ENCODE measurements around the gene RPL22.

RPL22 gene

DNA sequence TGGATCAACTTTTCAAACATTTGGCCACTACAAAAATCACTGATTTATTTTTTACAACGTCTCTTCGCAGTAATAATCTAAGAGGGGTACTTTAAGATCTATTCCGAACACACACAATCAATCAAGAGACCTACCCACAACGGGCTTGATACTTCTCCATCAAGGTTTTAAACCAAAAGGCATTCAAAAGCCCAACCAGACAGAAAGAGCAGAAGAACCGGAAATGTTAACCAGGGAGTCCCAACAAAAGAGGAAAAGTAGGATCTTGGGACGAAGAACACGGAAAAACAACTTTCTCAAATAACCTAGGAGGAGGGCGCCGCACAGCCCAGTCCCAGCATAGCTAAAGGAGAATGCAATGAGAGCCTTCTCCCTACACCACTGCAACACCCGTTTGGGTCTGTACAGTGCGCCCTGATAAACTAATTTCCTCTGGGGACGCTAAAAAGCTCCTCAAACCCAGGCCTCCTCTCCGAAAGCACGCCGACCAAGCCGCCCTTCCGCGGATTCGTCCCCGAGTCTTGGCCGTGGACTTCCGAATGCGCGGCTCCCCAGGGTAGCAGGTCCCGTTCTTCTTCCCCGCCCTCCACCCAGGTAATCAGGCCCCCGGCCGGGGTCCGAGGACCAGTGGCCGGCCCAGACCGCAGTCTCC is 623 bp downstream of the RPL22 start:
- no peak for DNase-seq

DNA sequence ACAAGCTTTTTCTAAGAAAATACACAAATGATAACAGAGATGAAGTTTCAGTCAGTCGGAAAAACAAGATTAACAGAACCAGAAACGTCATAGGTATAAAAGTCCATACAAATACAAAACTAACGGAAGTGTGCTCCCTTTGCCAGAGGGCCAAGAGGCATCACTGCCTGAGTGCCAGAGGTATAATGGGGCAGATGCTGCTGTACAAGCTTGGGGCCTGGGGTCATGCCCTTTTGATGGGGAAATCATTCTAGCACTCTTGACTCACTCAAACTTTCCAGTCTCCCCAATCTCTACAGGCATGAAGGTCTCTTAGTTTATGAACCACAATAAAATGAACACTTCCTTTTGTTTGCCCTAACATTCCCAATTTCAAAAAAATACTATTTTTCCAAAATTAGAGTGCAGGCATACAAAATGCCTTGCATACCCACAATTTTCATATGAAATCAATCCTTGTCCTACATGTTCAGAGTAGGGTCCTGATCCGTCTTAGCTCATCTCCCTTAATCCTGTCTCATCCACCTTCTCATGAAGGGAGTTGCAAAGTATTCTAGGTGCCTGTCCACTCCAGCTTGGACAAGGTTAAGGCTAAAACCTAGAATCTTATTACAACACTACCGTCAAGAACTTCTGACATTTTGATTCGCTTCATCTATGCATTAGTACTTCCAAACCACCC is 1.5 kb downstream of the RPL22 start:
- DNase-seq = no peak

DNA sequence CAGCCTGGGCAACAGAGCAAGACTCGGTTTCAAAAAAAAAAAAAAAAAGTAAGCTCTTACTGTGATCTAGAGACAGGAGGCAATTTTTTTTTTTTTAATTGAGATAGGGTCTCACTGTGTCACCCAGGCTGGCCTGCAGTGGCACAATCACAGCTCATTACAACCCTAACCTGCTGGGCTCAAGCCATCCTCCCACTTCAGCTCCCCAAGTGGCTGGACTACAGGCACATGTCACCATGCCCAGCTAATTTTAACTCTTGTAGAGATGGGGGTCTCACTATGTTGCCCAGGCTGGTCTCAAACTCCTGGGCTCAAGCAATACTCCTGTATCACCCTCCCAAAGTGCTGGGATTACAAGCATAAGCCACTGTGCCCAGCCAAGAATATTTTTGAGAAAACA is 7.4 kb downstream of the RPL22 start:
- no peak for DNase-seq

DNA sequence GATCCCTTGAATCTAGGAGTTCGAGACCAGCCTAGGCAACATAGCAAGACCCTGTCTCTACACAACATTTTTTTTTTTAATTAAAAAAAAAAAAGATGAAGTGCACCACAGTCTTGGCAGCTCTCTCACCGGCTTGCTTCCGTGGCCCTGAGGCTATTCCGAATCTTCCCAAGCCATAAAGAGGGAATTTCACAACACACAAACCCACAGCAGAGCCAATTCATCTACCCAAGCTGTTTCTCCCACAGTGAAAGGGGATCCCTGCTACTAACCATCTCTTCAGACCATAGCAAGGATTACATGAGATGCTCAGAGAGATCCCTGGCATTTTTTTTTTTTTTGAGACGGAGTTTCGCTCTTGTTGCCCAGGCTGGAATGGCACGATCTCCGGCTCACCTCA is 10.9 kb downstream of the RPL22 start:
- no peak for DNase-seq

DNA sequence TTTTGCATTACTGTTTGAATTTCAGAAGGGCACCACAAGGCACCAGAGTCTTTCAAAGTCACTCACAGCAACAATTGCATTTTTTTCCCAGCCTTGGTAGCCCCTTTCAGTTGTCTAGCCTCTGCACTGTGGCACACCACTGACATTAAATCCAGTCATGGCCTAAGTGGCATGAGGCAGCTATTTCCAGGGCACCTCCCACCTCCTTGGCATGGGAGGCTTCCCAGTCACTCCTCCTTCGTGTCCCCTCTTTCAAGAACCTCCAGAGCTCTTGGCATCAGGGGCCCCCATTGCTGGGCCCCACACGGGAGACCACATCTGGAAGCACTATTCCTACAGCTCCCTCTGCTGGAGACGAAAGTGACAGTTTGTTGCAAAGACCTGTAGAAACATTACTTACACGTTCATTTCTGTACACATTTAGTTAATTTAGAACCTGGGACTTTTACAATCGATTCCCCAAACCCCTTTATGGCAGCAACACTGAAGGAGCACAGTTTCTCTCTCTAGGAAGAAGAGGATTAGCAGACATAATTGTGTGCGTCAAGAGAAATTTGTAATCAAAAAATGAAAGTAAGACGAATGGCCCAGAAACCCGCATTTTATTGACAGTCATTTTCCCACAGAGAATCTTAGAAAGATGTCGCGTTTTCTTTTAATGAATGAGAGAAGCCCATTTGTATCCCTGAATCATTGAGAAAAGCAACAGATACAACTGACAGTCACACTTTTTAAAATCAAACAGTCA is 13.6 kb downstream of the RPL22 start:
- no peak for DNase-seq

DNA sequence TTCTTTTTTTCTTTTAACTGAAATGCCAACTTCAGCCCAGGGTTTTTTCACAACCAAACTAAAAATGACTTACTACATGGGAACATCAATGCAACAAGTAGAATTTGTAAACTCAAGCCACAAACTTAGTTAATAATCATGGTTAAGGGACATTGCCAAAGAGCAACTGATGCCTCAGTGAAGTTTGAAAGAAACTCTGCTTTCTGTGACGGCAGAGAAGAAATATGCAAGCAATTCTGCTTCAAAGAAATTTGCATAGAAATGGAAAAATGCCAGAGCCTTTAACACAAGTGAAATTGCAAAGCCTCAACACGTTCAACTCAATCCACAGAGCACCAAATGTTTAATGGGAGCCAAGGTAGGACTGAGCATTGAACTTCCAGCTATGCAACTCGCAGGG is 14.2 kb downstream of the RPL22 start:
- DNase-seq = peak; percentile 65

DNA sequence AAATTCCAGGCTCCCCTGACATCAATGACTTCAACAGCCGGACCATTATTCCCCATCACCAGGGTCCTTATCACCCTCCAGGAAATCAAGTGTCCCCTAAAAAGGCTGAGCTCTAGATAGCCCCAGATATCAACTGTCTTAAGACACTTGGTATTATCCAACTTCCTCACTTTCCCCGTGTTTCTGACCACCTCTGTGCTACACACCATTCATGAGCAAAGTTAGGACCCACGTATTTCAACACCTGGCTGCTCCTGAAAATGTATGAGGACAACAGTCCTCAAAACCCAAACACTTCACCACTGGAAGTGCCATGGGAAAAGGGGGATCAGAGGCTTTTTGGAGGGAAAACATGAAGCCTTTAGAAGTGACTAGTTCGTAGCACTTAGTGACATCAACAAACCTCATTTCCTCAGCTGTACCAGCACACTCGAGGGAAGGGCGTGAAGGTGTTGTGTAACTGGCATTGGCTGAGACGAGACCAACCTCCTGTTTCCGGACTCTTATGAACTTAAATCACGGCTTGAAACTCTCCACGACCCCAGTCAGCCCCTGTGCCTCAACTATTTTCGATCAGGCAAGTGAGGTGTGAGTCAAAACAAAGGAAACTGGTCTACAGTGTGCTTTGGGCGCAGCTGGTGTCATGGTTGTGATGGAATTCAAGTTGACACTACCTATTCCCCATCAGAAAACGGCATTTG is 15.2 kb downstream of the RPL22 start:
- no peak for DNase-seq

DNA sequence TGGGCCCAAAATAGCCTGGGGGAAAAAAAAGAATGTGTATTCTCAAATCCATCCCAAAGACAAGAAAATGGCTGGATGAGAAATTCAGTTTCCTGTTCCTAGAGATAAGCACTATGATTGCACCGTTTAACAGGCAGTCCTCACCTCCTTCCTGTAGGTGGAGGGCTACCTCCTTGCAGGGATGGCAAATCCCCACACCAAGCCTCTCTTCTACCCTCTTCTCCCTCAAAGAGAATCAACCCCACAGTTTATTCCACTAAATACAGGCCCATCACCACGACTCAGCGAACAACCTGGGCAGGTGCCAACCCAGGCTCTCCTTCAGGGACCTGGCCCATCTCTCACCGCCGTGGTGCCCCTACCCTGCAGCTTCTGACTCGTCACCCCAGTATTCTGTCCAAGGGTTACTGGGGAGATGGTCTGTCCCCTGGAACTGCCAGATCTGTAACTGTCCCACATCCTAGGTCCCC is 15.8 kb downstream of the RPL22 start:
- no peak for DNase-seq

DNA sequence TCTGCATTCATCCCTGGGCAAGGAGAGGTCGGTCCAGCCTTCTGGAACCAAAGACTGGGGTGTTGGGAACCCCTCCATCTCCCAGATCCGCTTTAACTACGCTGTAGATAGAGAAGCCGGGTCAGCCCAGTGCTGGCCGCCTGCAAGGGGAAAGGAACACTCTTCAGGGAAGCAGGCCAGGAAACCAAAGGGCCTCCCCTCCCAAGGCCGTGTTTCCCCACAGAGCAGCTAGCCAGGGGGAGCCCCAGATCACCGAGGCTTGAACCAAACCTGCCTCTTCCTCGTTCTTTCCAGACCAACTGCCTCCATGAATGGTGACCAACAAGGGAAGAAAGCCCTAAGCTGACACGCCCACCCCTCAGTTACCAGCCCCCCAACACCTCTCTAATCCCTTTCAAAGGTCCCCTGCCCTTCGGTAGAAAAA is 18.0 kb downstream of the RPL22 start:
- DNase-seq = no peak

DNA sequence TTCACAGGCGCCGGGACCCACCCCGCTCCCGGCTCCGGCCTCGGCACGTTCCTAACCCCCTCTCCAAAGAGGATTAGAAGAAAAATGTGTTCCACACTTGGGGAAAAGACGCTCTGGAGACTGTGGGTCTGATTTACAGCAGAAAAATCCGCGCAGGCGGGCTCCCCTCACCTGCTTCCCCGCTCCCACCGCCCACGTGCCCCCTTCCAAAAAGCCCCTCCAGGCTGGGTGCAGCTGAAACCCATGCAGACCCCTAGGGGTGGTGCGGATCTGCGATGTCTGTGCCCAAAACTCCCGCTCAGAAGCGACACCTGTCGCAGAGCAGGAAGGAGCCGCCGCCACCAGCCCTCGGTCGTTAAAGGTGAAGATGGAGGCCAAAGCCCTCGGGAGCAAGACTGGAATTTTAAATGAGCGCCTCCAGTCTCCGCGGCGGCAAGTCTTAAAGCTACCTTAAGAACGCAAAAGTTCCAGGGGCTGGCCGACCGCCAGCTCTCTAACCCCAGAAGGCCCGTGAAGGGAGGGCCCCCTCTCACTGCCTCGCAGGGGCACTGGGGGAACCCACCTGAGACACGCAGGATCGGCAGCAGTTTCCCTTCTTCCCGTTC is 18.6 kb downstream of the RPL22 start:
- no peak for DNase-seq

DNA sequence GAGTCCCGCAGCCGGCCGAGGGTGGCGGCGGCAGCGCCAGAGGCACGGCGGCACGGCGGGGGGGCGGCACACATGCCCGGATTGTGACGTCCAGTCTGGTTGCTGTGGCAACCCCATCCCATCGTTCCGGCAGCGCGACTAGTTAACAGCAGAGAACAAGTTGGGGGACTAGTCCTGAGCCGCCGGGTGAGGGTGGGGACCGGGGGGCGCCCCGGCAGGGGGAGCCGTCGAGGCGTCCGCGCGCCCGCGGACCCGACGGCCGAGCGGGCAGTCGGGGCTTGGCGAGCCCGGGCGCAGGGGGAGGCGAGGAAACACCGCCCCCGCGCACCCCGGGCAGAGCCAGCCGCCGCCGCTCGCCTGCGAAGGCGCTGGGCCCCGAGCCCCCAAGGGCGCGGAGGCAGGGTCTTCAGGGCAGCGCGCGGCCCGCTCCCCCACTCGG is 19.1 kb downstream of the RPL22 start, which contains the start of gene CHD5:
Gene CHD5, minus strand, starts transcription at position 54 of the 439 bp plus-strand sequence. CDS start 298 bp downstream, outside the sequence.
- no peak for DNase-seq

DNA sequence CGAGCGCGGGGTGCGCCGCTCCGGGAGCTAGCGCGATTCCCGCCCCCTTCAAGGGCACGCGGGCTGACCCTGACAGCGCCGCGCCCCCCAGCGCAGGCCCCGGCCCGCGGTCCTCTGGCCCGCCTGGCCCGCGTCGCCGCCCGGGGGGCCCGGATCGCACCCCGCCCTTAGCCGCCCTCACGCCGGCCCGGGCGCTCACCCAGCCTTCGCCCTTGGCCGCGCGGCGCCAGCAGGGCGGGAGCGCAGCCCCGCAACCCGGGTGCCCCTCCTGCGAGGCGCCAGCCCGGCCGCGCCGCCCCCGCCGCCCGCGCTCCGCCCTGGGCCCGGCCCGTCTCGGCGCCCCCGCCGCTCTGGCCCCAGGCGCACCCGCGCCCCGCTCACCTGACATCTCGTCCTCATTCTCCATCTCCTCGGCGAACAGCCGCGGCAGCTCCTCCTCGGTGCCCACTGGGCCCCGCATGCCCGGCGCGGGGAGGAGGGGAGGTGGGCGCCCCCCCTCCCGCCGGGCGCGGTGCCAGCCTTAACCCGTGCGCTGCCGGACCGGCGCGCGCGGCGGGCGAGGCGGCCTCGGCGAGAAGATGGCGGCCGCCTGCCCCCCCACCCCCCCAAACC is 19.7 kb downstream of the RPL22 start:
- no peak for DNase-seq

DNA sequence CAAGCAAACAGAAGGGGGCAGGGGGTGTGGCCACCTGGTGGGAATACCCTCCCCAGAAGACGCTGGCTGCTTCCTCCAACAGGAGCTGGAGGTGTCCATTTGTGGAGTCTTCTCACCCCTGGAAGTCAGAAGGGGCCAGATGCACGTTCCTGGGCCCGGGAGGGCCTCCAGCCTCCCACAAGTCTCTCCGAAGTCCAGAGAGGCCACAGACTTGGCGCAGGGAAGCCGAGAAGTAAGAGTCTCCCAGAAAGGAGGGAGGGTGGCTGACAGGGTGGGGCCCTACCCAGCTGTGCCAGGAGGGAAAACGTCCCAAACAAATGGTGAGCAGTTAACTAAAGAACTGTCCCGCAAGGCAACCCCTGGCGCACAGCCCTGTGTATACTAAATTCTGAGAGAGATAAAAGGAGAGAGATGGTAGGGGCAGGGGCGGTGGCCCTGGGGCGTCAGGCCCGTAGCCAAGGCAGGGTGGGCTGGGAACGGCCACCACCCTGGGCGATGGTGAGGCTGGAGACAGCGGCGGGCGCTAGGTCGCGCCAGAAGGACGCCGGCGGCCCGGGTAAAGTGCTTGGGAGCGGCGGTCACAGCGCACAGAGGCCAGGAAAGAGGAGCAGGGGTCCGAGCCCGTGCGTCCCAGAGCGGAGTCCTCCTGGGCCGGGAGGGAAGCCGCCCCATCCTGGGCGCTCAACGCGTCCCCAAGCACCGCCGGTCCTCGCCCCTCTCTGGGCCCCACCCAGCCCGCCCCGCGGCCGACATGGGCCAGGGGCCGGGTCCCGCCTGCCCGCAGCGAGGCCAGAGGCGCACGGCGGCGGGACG is 20.4 kb downstream of the RPL22 start:
- DNase-seq = no peak

DNA sequence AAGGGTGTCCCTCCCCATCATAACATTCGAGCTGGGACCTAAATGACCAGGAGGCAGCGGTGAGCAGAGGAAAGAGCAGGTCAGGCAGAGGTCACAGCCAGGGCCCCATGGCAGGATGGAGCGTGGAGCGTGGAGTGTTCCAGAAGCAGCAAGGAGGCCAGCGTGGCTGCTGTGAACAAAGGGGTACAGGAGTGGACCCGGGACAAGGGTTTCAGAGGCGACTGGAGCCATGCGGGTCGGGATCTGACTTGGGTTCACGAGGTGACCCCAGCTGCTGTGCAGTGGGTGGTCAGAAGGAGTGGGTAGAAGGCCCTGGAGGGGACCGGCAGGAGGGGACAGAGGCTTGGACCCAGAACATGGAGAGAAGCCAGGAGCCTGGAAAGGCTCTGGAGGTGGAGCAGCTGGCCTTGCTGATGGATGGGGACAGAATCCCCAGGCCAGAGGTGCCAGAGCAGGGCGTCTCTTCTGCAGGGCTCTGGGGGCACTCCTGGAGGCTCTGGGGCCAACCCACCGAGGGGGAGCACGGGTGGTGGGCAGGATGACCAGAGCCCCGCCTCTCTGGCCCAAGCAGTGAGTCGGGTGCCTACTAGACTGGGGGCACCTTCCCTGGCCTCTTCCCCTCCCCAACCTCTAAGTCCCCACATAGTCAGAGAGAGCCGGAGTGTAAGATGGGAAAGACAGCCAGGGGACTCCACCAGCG is 21.6 kb downstream of the RPL22 start:
- no peak for DNase-seq

DNA sequence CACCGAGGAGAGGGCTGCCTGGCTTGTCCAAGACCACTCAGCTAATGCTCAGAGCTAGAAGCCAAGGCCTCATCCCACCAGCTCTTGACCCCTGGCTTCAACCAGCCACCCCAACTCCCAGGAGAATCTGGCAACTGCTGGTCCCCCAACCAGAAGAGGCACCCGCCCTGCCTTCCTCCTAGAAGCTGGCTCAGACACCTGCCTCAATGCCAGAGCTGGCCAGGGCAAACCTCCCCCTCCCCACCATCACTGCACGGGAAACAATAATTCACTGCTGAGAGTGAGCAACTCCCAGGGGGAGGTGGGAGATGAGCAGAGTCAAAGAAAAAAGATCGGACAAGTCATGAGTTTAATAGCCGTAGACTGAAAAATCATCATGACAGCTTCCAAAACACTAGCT is 22.6 kb downstream of the RPL22 start:
- DNase-seq = no peak

DNA sequence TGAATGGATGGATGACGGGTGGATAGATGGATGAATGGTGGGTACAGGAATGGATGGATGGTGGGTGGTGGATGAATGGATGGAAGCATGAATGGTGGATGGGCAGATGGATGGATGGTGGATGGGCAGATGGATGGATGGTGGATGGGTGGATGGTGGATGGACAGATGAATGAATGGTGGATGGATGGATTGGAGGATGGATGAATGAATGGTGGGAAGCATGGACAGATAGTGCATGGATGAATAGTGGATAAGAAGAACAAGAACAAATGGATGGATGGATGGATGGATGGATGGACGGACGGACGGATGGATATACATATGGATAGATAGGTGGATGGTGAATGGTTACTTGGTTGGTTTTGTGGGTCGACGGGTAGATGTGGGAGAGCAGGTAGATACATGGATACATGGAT is 24.0 kb downstream of the RPL22 start:
- DNase-seq = no peak

DNA sequence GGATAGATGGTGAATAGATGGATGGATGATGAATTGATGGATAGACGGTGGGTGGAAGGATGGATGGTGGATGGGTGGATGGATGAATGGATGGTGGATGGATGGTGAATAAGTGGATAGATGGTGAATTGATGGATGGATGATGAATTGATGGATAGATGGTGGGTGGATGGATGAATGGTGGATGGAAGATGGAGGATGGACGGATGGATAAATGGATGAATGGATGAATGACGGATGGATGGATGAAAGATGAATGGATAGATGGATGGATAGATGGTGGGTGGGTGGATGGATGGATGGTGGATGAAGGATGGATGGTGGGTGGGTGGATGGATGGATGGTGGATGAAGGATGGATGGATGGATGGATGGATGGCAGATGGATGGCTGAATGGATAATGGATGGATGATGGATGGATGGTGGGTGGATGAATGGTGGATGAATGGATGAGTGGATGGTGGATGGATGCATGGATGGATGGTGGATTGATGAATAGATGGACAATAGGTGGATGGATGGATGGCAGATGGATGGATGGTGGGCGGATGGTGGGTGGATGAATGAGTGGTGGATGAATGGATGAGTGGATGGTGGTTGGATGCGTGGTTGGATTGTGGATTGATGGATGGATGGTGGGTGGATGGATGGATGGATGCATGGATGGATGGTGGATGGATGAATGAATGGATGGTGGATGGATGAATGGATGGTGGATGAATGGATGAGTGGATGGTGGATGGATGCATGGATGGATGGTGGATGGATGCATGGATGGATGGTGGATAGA is 24.6 kb downstream of the RPL22 start:
- DNase-seq = no peak

DNA sequence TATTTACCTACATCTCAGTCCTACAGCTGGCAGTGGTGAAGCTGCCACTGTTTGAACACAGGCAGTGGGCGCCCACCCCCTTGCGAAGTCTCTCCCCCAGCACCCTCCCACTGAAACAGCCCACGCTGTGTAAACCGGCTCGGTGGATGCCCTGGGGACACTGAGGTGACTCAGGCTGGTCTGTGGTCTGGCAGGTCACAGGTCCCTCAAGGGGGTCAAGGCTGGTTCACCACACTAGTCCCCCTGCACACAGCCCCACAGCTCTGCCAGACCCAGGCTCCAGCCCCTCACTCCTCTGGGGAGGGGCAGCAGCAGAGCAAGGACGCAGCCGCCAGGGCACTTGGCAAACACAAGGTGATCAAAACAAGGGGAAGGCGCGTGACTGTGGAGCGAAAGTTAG is 26.8 kb downstream of the RPL22 start:
- no peak for DNase-seq

DNA sequence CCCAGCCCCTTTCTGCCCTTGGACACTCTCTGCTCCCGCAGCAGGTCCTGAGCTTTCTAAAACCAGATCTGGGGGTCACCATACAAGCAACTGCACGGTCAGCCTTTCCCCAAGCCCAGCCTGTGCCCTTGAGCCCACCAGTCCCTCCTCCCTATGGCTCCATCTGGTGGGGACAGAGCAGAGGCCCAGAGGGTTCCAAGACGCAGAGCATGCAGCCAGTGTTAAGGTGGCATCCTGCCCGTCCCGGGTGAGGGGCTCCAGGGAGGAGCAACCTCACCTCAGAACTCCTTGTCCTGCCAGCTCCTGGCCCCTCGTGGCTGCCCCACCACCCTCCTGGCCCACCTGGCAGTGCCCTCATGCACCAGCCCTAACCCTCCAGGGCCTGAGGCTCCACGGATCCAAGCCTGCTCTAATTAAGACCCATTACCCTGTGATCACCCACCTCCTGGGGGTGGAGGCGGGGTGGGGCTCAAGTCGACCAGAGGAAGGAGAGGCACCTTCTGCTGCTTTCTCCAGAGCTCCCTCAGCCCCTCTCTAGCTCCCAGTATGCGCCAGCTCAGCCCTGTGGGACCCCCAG is 27.8 kb downstream of the RPL22 start:
- no peak for DNase-seq
